Measurements from ENCODE around the gene DHRSX.

The DHRSX gene

DNA sequence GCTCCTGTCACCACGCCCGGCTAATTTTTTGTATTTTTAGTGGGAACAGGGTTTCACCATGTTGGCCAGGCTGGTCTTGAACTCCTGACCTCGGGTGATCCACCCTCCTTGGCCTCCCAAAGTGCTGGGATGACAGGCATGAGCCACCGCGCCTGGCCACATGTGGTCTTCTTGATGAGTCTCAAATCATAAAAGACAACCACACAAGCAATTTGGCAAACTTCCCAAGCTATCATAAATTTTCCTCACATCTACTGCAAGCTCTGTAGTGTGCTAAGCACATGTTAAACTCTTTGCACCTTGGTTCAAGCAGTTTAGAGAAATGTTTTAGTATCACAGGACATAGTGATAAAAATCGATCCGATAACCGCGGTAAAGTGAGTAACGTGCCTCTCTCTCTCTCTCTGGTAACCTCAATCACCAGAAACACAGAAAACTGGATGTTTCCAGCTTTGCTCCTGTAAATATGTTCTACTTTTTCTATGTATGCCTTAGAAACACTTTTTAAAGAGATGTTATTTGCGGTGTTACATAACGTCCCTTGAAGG is 256.8 kb downstream of the DHRSX start (continued):
- TF ChIP-seq, protein P1, sequence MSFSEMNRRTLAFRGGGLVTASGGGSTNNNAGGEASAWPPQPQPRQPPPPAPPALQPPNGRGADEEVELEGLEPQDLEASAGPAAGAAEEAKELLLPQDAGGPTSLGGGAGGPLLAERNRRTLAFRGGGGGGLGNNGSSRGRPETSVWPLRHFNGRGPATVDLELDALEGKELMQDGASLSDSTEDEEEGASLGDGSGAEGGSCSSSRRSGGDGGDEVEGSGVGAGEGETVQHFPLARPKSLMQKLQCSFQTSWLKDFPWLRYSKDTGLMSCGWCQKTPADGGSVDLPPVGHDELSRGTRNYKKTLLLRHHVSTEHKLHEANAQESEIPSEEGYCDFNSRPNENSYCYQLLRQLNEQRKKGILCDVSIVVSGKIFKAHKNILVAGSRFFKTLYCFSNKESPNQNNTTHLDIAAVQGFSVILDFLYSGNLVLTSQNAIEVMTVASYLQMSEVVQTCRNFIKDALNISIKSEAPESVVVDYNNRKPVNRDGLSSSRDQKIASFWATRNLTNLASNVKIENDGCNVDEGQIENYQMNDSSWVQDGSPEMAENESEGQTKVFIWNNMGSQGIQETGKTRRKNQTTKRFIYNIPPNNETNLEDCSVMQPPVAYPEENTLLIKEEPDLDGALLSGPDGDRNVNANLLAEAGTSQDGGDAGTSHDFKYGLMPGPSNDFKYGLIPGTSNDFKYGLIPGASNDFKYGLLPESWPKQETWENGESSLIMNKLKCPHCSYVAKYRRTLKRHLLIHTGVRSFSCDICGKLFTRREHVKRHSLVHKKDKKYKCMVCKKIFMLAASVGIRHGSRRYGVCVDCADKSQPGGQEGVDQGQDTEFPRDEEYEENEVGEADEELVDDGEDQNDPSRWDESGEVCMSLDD (tag by site-specific recombination; IDR thresholded peaks at IDR 0.05): no peak
- no peak for TF ChIP-seq ZNF37A (tag by site-specific recombination; IDR thresholded peaks at IDR 0.05)
- no peak for TF ChIP-seq ZNF354C (tag by site-specific recombination; IDR thresholded peaks at IDR 0.05; ENCODE audit: borderline replicate concordance, low read depth)
- TF ChIP-seq KLF7 (tag by site-specific recombination; IDR thresholded peaks at IDR 0.05; ENCODE audit: borderline replicate concordance): no peak
- TF ChIP-seq ZNF558 (tag by site-specific recombination; IDR thresholded peaks at IDR 0.05): no peak
- TF ChIP-seq, protein P2, sequence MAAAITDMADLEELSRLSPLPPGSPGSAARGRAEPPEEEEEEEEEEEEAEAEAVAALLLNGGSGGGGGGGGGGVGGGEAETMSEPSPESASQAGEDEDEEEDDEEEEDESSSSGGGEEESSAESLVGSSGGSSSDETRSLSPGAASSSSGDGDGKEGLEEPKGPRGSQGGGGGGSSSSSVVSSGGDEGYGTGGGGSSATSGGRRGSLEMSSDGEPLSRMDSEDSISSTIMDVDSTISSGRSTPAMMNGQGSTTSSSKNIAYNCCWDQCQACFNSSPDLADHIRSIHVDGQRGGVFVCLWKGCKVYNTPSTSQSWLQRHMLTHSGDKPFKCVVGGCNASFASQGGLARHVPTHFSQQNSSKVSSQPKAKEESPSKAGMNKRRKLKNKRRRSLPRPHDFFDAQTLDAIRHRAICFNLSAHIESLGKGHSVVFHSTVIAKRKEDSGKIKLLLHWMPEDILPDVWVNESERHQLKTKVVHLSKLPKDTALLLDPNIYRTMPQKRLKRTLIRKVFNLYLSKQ (tag by site-specific recombination; IDR thresholded peaks at IDR 0.05; ENCODE audit: borderline replicate concordance): no peak
- TF ChIP-seq ZNF571 (tag by site-specific recombination; IDR thresholded peaks at IDR 0.05): no peak
- TF ChIP-seq ZFP69B (tag by site-specific recombination; IDR thresholded peaks at IDR 0.05): no peak
- no peak for TF ChIP-seq ZNF2 (tag by site-specific recombination; IDR thresholded peaks at IDR 0.05)
- TF ChIP-seq HOXC10 (CRISPR knock-in tag; IDR thresholded peaks at IDR 0.05): no peak
- no peak for TF ChIP-seq RBAK (tag by site-specific recombination; IDR thresholded peaks at IDR 0.05)
- no peak for TF ChIP-seq ZNF416 (tag by site-specific recombination; IDR thresholded peaks at IDR 0.05)
- no peak for TF ChIP-seq ZNF777 (tag by site-specific recombination; IDR thresholded peaks at IDR 0.05; ENCODE audit: borderline replicate concordance)
- peak; percentile 35; the same call in 1 of the 2 replicates for TF ChIP-seq ZNF324 (tag by site-specific recombination; IDR thresholded peaks at IDR 0.05)
- TF ChIP-seq ZNF10 (tag by site-specific recombination; IDR thresholded peaks at IDR 0.05): no peak
- TF ChIP-seq, protein P3, sequence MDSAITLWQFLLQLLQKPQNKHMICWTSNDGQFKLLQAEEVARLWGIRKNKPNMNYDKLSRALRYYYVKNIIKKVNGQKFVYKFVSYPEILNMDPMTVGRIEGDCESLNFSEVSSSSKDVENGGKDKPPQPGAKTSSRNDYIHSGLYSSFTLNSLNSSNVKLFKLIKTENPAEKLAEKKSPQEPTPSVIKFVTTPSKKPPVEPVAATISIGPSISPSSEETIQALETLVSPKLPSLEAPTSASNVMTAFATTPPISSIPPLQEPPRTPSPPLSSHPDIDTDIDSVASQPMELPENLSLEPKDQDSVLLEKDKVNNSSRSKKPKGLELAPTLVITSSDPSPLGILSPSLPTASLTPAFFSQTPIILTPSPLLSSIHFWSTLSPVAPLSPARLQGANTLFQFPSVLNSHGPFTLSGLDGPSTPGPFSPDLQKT (IDR thresholded peaks at IDR 0.05; ENCODE audit: borderline replicate concordance, low read depth, low read length): no peak
- TF ChIP-seq, protein P4, sequence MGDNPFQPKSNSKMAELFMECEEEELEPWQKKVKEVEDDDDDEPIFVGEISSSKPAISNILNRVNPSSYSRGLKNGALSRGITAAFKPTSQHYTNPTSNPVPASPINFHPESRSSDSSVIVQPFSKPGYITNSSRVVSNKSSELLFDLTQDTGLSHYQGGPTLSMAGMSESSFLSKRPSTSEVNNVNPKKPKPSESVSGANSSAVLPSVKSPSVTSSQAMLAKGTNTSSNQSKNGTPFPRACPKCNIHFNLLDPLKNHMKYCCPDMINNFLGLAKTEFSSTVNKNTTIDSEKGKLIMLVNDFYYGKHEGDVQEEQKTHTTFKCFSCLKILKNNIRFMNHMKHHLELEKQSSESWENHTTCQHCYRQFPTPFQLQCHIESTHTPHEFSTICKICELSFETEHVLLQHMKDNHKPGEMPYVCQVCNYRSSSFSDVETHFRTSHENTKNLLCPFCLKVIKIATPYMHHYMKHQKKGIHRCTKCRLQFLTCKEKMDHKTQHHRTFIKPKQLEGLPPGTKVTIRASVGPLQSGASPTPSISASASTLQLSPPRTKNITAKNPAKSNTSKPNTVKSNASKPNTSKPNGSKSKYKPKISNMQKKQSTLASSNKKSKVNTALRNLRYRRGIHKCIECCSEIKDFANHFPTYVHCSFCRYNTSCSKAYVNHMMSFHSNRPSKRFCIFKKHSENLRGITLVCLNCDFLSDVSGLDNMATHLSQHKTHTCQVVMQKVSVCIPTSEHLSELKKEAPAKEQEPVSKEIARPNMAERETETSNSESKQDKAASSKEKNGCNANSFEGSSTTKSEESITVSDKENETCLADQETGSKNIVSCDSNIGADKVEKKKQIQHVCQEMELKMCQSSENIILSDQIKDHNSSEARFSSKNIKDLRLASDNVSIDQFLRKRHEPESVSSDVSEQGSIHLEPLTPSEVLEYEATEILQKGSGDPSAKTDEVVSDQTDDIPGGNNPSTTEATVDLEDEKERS (tag by site-specific recombination; IDR thresholded peaks at IDR 0.05): no peak
- no peak for TF ChIP-seq ZXDB (tag by site-specific recombination; IDR thresholded peaks at IDR 0.05)
- TF ChIP-seq ZNF76 (tag by site-specific recombination; IDR thresholded peaks at IDR 0.05; ENCODE audit: borderline replicate concordance, low read depth): no peak
- TF ChIP-seq, protein P5, sequence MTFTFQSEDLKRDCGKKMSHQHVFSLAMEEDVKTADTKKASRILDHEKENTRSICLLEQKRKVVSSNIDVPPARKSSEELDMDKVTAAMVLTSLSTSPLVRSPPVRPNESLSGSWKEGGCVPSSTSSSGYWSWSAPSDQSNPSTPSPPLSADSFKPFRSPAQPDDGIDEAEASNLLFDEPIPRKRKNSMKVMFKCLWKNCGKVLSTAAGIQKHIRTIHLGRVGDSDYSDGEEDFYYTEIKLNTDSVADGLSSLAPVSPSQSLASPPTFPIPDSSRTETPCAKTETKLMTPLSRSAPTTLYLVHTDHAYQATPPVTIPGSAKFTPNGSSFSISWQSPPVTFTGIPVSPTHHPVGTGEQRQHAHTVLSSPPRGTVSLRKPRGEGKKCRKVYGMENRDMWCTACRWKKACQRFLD (tag by site-specific recombination; IDR thresholded peaks at IDR 0.05): no peak
- TF ChIP-seq ZNF561 (tag by site-specific recombination; IDR thresholded peaks at IDR 0.05; ENCODE audit: borderline replicate concordance): peak; percentile 52; the same call in 1 of the 2 replicates
- no peak for TF ChIP-seq ZNF654 (tag by site-specific recombination; IDR thresholded peaks at IDR 0.05; ENCODE audit: low read depth)
- no peak for TF ChIP-seq WT1 (tag by site-specific recombination; IDR thresholded peaks at IDR 0.05)
- TF ChIP-seq ZNF140 (tag by site-specific recombination; IDR thresholded peaks at IDR 0.05): no peak
- no peak for TF ChIP-seq ZNF146 (tag by site-specific recombination; IDR thresholded peaks at IDR 0.05)
- TF ChIP-seq, protein P6, sequence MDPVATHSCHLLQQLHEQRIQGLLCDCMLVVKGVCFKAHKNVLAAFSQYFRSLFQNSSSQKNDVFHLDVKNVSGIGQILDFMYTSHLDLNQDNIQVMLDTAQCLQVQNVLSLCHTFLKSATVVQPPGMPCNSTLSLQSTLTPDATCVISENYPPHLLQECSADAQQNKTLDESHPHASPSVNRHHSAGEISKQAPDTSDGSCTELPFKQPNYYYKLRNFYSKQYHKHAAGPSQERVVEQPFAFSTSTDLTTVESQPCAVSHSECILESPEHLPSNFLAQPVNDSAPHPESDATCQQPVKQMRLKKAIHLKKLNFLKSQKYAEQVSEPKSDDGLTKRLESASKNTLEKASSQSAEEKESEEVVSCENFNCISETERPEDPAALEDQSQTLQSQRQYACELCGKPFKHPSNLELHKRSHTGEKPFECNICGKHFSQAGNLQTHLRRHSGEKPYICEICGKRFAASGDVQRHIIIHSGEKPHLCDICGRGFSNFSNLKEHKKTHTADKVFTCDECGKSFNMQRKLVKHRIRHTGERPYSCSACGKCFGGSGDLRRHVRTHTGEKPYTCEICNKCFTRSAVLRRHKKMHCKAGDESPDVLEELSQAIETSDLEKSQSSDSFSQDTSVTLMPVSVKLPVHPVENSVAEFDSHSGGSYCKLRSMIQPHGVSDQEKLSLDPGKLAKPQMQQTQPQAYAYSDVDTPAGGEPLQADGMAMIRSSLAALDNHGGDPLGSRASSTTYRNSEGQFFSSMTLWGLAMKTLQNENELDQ (tag by site-specific recombination; IDR thresholded peaks at IDR 0.05; ENCODE audit: low read depth): no peak
- no peak for TF ChIP-seq ZNF830 (tag by site-specific recombination; IDR thresholded peaks at IDR 0.05; ENCODE audit: low read depth)
- no peak for TF ChIP-seq ZNF776 (tag by site-specific recombination; IDR thresholded peaks at IDR 0.05; ENCODE audit: borderline replicate concordance)

Measured in HEK293 (cell line).